Measurements from ENCODE around the gene IQUB. TPM values are rescaled to one million over a fixed set of nuclear protein-coding genes. Genes with fewer than 3 reads are reported as not detected.

IQUB gene
- total and polyA plus RNA-seq, 2 donors (not counting 1 experiment from before 2014, with no cell fraction given), result 0.09 to 0.83 TPM

DNA sequence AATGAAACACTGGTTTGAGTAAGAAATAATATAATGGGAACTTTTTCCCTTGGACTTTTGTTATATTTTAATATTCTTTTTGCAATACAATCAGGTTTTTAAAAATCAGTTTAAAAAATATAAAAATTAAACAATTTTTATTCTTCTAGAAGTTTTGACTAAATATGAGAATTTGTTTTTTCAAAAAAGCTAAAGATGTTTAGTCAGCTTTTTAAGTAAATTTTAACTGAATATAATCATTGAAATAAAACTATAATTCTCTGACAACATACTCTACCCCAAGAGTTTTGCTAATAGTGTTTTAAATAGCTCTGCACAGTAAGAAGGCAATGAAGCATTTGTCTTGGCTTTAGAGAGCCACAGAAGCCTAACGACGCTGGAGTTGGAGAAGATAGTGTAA is 70.5 kb downstream of the IQUB start:
- H3K27ac ChIP-seq (ENCODE audit: insufficient read depth, low read length), result no peak overlapping the region
- H3K79me2 ChIP-seq (ENCODE audit: control insufficient read depth, insufficient read depth, low read length), result no peaks in the 10 kb centered on the region
- no peak overlapping the region for H3K4me3 ChIP-seq (replicated peaks in 1 of 4; ENCODE audit: control extremely low read depth in 1 of 4, insufficient read depth in 1 of 4, low read depth in 3 of 4, low read length in 4 of 4)
- H3K36me3 ChIP-seq (ENCODE audit: control insufficient read depth, insufficient read depth, low read length), result no peaks in the 10 kb centered on the region
- no peaks in the 10 kb centered on the region for H3K4me1 ChIP-seq (ENCODE audit: control insufficient read depth, extremely low read depth, insufficient read depth, low read length)
- H3K9ac ChIP-seq (ENCODE audit: insufficient read depth, low read length), result no peak overlapping the region
- no peak overlapping the region for H2AFZ ChIP-seq (ENCODE audit: low read length)
- H4K20me1 ChIP-seq (ENCODE audit: control insufficient read depth, extremely low read depth, insufficient read depth, low read length), result no peaks in the 10 kb centered on the region
- DNase-seq (ENCODE audit: low read depth in 2 of 2), result no peak
- no peak for TF ChIP-seq CTCF (conservative IDR thresholded peaks at IDR 0.05 in 1 of 2, IDR thresholded peaks at IDR 0.05 in 1 of 2; ENCODE audit: low read depth in 1 of 2, low read length in 2 of 2)
- no peaks in the 10 kb centered on the region for H3K9me3 ChIP-seq (ENCODE audit: control insufficient read depth, insufficient read depth, low read depth, low read length)
- no peak overlapping the region for H3K4me2 ChIP-seq (ENCODE audit: extremely low read depth, insufficient read depth, low read length)
- no peaks in the 10 kb centered on the region for H3K27me3 ChIP-seq (ENCODE audit: control insufficient read depth, insufficient read depth, low read length)

- Histone ChIP-seq H3K27ac (ENCODE audit: insufficient read depth, low read length) (no peak overlapping the region), H3K9me3 (ENCODE audit: control insufficient read depth, insufficient read depth, low read depth, low read length) (no peaks in the 10 kb centered on the region), H2AFZ (ENCODE audit: low read length) (no peak overlapping the region), H4K20me1 (ENCODE audit: control insufficient read depth, extremely low read depth, insufficient read depth, low read length) (no peaks in the 10 kb centered on the region), H3K79me2 (ENCODE audit: control insufficient read depth, insufficient read depth, low read length) (no peaks in the 10 kb centered on the region), H3K27me3 (ENCODE audit: control insufficient read depth, insufficient read depth, low read length) (no peaks in the 10 kb centered on the region), H3K4me1 (ENCODE audit: control insufficient read depth, extremely low read depth, insufficient read depth, low read length) (no peaks in the 10 kb centered on the region), H3K36me3 (ENCODE audit: control insufficient read depth, insufficient read depth, low read length) (no peaks in the 10 kb centered on the region), H3K9ac (ENCODE audit: insufficient read depth, low read length) (no peak overlapping the region), H3K4me2 (ENCODE audit: extremely low read depth, insufficient read depth, low read length) (no peak overlapping the region), H3K4me3 (replicated peaks in 1 of 4; ENCODE audit: control extremely low read depth in 1 of 4, insufficient read depth in 1 of 4, low read depth in 3 of 4, low read length in 4 of 4) (no peak overlapping the region)
- no peak for TF ChIP-seq EZH2 (IDR thresholded peaks at IDR 0.05; ENCODE audit: low read length, missing control alignments)
- DNase-seq (ENCODE audit: low read depth in 2 of 2), result peak; percentile 81 to 93
These were observed 73.8 kb downstream of the IQUB start for GRCh38 chr7:123460616-123461015.

GRCh38 chr7:123455965-123456470 is 78.4 kb downstream of the IQUB start:
- Histone ChIP-seq H3K9me3 (ENCODE audit: control insufficient read depth, insufficient read depth, low read depth, low read length) (no peaks in the 10 kb centered on the region), H4K20me1 (ENCODE audit: control insufficient read depth, extremely low read depth, insufficient read depth, low read length) (no peaks in the 10 kb centered on the region), H3K79me2 (ENCODE audit: control insufficient read depth, insufficient read depth, low read length) (no peaks in the 10 kb centered on the region), H3K4me1 (ENCODE audit: control insufficient read depth, extremely low read depth, insufficient read depth, low read length) (no peaks in the 10 kb centered on the region), H3K4me3 (replicated peaks in 1 of 4; ENCODE audit: control extremely low read depth in 1 of 4, insufficient read depth in 1 of 4, low read depth in 3 of 4, low read length in 4 of 4) (no peak overlapping the region), H3K36me3 (ENCODE audit: control insufficient read depth, insufficient read depth, low read length) (no peaks in the 10 kb centered on the region), H3K9ac (ENCODE audit: insufficient read depth, low read length) (no peak overlapping the region), H2AFZ (ENCODE audit: low read length) (no peak overlapping the region), H3K4me2 (ENCODE audit: extremely low read depth, insufficient read depth, low read length) (no peak overlapping the region), H3K27ac (ENCODE audit: insufficient read depth, low read length) (no peak overlapping the region), H3K27me3 (ENCODE audit: control insufficient read depth, insufficient read depth, low read length) (no peaks in the 10 kb centered on the region)
- TF ChIP-seq CTCF (conservative IDR thresholded peaks at IDR 0.05 in 1 of 2, IDR thresholded peaks at IDR 0.05 in 1 of 2; ENCODE audit: low read depth in 1 of 2, low read length in 2 of 2) (no peak), EZH2 (IDR thresholded peaks at IDR 0.05; ENCODE audit: low read length, missing control alignments) (no peak)
- no peak for DNase-seq (ENCODE audit: low read depth in 2 of 2)
